ENCODE measurements around the gene ICA1.

GRCh38 chr7:8159595-8159994 lies 102.4 kb downstream of the ICA1 start:
- TF ChIP-seq, protein P1, sequence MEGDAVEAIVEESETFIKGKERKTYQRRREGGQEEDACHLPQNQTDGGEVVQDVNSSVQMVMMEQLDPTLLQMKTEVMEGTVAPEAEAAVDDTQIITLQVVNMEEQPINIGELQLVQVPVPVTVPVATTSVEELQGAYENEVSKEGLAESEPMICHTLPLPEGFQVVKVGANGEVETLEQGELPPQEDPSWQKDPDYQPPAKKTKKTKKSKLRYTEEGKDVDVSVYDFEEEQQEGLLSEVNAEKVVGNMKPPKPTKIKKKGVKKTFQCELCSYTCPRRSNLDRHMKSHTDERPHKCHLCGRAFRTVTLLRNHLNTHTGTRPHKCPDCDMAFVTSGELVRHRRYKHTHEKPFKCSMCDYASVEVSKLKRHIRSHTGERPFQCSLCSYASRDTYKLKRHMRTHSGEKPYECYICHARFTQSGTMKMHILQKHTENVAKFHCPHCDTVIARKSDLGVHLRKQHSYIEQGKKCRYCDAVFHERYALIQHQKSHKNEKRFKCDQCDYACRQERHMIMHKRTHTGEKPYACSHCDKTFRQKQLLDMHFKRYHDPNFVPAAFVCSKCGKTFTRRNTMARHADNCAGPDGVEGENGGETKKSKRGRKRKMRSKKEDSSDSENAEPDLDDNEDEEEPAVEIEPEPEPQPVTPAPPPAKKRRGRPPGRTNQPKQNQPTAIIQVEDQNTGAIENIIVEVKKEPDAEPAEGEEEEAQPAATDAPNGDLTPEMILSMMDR (IDR thresholded peaks at IDR 0.05; ENCODE audit: low read depth, low read length, poor library complexity, severe bottlenecking), result no peak
- TF ChIP-seq EZH2phosphoT487 (IDR thresholded peaks at IDR 0.05; ENCODE audit: borderline replicate concordance, low read length), result no peak

Data from DOHH2 (cell line).